Retinal pigment epithelial cell (primary cell): ENCODE data around the gene CASKIN1.

Experiments used
- DNase-seq: peaks from one replicate; pipeline ENCODE4 v3.0.0-alpha.2; 2010; ENCODE audit warnings: low read depth
- H3K4me3 ChIP-seq: 2 replicates; pipeline ENCODE4 v1.5.1; 2011; ENCODE audit warnings: mild to moderate bottlenecking, low read length, control low read depth, moderate library complexity
- TF ChIP-seq, protein P1 (sequence below): conservative IDR thresholded peaks from 2 replicates; pipeline ENCODE4 v1.5.1; 2011; ENCODE audit warnings: low read depth, low read length, control low read depth, inconsistent platforms

CASKIN1 gene

DNA sequence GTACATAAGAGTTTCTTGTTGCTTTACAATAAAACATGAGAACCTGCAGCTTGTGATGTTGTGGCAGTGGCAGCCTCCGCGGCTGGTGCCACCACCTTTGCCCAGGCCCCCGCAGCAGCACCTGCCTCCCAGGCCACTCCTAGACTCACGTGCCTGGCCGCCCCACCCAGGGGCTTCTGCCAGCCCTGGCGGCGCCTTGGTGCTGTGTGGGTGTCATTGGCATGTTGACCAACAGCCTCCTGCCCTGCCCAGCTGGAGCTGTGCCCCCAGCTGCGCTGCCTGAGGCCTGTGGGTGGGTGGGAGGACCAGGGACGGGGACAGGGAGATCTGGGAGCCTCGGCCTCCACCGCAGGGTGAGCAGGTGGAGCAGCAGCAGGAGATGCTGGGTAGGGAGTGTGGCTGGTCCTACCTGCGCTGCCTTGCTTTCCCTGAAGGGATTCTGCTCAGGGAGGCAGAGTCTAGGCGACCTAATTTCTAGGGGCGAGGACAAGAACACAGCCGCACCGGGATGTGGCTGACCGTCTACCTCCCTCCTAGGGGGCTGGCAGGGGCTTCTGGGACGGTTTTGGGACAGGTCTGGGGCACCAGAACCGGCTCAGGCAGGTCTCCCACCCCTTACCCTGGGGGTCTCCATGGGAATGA is 39.4 kb upstream of the CASKIN1 start:
- TF ChIP-seq, protein P1, sequence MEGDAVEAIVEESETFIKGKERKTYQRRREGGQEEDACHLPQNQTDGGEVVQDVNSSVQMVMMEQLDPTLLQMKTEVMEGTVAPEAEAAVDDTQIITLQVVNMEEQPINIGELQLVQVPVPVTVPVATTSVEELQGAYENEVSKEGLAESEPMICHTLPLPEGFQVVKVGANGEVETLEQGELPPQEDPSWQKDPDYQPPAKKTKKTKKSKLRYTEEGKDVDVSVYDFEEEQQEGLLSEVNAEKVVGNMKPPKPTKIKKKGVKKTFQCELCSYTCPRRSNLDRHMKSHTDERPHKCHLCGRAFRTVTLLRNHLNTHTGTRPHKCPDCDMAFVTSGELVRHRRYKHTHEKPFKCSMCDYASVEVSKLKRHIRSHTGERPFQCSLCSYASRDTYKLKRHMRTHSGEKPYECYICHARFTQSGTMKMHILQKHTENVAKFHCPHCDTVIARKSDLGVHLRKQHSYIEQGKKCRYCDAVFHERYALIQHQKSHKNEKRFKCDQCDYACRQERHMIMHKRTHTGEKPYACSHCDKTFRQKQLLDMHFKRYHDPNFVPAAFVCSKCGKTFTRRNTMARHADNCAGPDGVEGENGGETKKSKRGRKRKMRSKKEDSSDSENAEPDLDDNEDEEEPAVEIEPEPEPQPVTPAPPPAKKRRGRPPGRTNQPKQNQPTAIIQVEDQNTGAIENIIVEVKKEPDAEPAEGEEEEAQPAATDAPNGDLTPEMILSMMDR = no peak
- no peak overlapping the region for H3K4me3 ChIP-seq
- no peak for DNase-seq

DNA sequence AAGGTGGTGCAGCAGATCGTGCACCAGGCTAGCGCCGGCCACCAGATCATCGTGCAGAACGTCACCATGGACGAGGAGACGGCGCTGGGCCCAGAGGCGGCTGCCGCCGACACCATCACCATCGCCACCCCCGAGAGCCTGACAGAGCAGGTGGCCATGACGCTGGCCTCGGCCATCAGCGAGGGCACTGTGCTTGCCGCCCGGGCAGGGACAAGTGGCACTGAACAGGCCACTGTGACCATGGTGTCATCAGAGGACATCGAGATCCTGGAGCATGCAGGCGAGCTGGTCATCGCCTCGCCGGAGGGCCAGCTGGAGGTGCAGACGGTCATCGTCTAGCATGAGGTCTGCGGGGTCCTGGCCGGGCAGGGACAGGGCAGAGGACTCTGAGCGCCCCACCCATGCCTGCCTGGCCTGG is 38.8 kb upstream of the CASKIN1 start:
- H3K4me3 ChIP-seq = no peak overlapping the region
- TF ChIP-seq, protein P1 = no peak
- no peak for DNase-seq

DNA sequence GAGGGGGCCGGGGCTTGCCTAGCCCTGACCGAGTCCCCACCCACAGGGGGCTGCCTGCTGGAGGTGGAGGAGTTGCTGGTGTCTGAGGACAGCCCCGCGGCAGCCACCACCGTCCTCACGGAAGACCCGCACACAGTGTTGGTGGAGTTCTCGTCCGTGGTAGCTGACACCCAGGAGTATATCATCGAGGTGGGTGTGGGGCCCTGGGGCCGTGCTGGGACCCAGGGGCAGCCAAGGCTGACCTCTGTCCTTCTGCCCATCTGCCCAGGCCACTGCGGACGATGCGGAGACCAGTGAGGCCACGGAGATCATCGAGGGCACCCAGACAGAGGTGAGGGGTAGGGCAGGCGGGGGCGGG is 38.4 kb upstream of the CASKIN1 start:
- H3K4me3 ChIP-seq = no peak overlapping the region
- no peak for DNase-seq
- TF ChIP-seq, protein P1 = no peak

DNA sequence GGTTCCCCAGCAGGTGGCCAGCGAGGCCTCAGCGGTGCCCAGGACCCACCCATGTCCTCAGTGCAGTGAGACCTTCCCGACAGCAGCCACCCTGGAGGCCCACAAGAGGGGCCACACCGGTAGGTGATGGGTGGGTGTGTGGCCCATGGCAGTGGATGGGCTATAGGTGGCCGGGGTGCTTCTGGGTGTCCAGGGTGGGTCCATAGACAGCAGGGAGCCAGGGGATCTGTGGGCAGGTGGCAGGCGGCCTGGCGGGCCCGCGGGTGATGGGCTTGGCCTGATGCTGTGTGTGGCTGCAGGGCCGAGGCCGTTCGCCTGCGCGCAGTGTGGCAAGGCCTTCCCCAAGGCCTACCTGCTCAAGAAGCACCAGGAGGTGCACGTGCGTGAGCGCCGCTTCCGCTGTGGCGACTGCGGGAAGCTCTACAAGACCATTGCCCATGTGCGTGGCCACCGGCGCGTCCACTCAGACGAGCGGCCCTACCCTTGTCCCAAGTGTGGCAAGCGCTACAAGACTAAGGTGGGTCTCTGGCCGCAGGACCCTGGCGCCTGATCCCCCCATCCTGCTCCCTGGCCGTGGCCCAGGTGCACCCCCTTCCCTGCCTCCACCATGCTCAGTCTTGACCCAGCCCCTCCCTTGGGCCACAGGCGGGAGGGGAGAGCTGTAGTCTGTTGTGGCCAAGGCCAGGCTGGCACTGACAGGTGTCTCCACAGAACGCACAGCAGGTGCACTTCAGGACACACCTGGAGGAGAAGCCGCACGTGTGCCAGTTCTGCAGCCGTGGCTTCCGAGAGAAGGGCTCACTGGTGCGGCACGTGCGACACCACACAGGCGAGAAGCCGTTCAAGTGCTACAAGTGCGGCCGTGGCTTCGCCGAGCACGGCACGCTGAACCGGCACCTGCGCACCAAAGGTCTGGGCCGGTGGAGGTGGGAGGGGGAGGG is 37.7 kb upstream of the CASKIN1 start:
- no peak for DNase-seq
- TF ChIP-seq, protein P1 = no peak
- no peak overlapping the region for H3K4me3 ChIP-seq

DNA sequence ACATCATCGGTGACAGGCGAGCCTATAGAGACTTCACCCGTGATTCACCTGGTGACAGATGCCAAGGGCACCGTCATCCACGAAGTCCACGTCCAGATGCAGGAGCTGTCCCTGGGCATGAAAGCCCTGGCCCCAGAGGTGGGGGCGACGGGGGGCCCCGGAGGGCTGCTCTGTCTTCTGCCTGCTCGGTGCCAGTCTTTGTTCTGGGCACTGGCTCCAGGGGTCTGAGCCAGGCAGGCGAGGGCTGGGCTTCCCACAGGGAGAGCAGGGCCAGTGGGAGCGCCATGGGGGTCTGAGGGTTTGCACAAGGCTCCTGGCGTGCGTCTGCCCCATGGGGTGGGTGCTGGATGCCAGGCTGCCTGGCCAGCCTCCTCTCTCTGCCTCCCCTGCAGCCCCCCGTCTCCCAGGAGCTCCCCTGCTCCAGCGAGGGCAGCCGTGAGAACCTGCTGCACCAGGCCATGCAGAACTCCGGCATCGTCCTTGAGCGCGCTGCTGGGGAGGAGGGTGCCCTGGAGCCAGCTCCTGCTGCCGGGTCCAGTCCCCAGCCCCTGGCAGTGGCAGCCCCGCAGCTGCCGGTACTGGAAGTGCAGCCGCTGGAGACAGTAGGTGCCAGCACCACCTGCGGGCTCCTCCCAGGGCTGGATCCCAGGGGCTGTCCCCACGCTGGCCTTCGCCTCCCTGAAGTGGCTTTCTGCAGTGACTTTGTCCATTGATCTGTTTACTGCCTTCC is 36.8 kb upstream of the CASKIN1 start:
- DNase-seq = no peak
- no peak overlapping the region for H3K4me3 ChIP-seq
- TF ChIP-seq, protein P1 = no peak

DNA sequence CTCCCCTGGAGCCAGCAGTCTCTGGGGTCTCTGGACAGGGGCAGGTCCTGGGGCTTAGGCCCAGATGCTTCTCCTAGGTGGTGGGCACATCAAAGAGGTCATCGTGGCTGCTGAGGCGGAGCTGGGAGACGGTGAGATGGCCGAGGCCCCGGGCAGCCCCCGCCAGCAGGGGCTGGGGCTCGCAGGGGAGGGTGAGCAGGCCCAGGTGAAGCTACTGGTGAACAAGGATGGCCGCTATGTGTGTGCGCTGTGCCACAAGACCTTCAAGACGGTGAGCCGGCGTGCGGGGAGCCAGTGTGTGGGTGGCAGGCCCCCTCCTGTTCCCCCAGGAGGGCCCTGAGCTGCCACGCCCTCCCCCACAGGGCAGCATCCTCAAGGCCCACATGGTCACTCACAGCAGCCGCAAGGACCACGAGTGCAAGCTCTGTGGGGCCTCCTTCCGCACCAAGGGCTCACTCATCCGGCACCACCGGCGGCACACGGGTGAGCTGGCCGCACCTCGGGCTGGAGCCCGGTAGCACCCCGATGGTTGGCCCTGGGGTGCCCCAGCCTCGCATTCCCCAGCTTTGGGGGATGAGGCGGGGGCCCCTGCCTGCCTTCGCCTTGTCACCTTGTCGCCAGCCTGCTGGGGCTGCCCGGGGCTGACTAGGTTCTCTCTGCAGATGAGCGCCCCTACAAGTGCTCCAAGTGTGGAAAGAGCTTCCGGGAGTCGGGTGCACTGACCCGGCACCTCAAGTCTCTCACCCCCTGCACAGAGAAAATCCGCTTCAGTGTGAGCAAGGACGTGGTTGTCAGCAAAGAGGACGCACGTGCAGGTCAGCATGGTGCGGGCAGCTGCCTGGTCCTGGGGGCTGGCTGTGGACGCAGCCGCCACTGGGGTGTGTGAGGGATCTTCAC is 35.9 kb upstream of the CASKIN1 start:
- no peak overlapping the region for H3K4me3 ChIP-seq
- TF ChIP-seq, protein P1 = no peak
- no peak for DNase-seq
